ENCODE data around the gene TJAP1.
A peak's percentile ranks its signal among the peaks of the same experiment; 100 is the strongest.

Gene TJAP1

GRCh38 chr6:43452896-43453295, 24.5 kb upstream of the TJAP1 start:
- Histone ChIP-seq H3K4me1 (ENCODE audit: control insufficient read depth in 1 of 2, insufficient read depth in 2 of 2, low read length in 2 of 2) (peaks cover 3 to 4% of the 10 kb centered on the region in 2 experiments), H3K36me3 (ENCODE audit: control insufficient read depth in 1 of 2, insufficient read depth in 2 of 2, low read length in 2 of 2) (peaks cover 35 to 45% of the 10 kb centered on the region in 2 experiments), H3K4ac (ENCODE audit: low read depth, low read length) (no peak overlapping the region), H3K9me3 (ENCODE audit: insufficient read depth, low read depth, low read length) (no peaks in the 10 kb centered on the region), H3K18ac (ENCODE audit: low read length) (no peak overlapping the region), H3K9ac (ENCODE audit: low read length) (no peak overlapping the region), H3K27ac (ENCODE audit: low read depth, low read length) (no peak overlapping the region), H3K4me3 (ENCODE audit: low read depth, low read length) (no peak overlapping the region), H3K14ac (ENCODE audit: low read length) (no peak overlapping the region), H2BK120ac (ENCODE audit: insufficient read depth, low read length, poor library complexity) (no peak overlapping the region), H3K23ac (ENCODE audit: low read length) (no peak overlapping the region), H4K12ac (ENCODE audit: low read depth, low read length) (no peak overlapping the region), H3K79me1 (ENCODE audit: low read length) (no peaks in the 10 kb centered on the region), H2AK5ac (ENCODE audit: low read length) (no peak overlapping the region), H3K79me2 (ENCODE audit: control insufficient read depth, insufficient read depth, low read length, poor library complexity) (no peaks in the 10 kb centered on the region), H2AFZ (ENCODE audit: insufficient read depth, low read length, poor library complexity) (no peak overlapping the region), H3K4me2 (ENCODE audit: low read length) (no peak overlapping the region), H4K8ac (ENCODE audit: low read depth, low read length) (no peak overlapping the region), H3K27me3 (ENCODE audit: insufficient read depth, low read length) (peaks cover 8% of the 10 kb centered on the region), H4K91ac (ENCODE audit: low read depth, low read length) (no peak overlapping the region), H2BK5ac (ENCODE audit: low read depth, low read length, poor library complexity) (no peak overlapping the region), H2BK12ac (ENCODE audit: low read length) (no peak overlapping the region)
- no CpG with 5 or more reads among the region's 4 CpGs for WGBS (ENCODE audit: extremely low coverage, insufficient coverage, insufficient read length)
- no peak for DNase-seq

GRCh38 chr6:43453831-43454230, 23.5 kb upstream of the TJAP1 start:
- Histone ChIP-seq H2AFZ (ENCODE audit: insufficient read depth, low read length, poor library complexity) (no peak overlapping the region), H3K4me2 (ENCODE audit: low read length) (no peak overlapping the region), H3K23ac (ENCODE audit: low read length) (no peak overlapping the region), H4K12ac (ENCODE audit: low read depth, low read length) (no peak overlapping the region), H4K8ac (ENCODE audit: low read depth, low read length) (no peak overlapping the region), H3K27ac (ENCODE audit: low read depth, low read length) (no peak overlapping the region), H3K79me2 (ENCODE audit: control insufficient read depth, insufficient read depth, low read length, poor library complexity) (no peaks in the 10 kb centered on the region), H3K4ac (ENCODE audit: low read depth, low read length) (no peak overlapping the region), H3K27me3 (ENCODE audit: insufficient read depth, low read length) (peaks cover 8% of the 10 kb centered on the region), H3K14ac (ENCODE audit: low read length) (no peak overlapping the region), H3K9me3 (ENCODE audit: insufficient read depth, low read depth, low read length) (no peaks in the 10 kb centered on the region), H3K9ac (ENCODE audit: low read length) (no peak overlapping the region), H3K4me1 (ENCODE audit: control insufficient read depth in 1 of 2, insufficient read depth in 2 of 2, low read length in 2 of 2) (peaks cover 3 to 4% of the 10 kb centered on the region in 2 experiments), H2AK5ac (ENCODE audit: low read length) (no peak overlapping the region), H3K18ac (ENCODE audit: low read length) (no peak overlapping the region), H3K36me3 (ENCODE audit: control insufficient read depth in 1 of 2, insufficient read depth in 2 of 2, low read length in 2 of 2) (peaks cover 31 to 35% of the 10 kb centered on the region in 2 experiments), H3K79me1 (ENCODE audit: low read length) (no peaks in the 10 kb centered on the region), H4K91ac (ENCODE audit: low read depth, low read length) (no peak overlapping the region), H2BK12ac (ENCODE audit: low read length) (no peak overlapping the region), H2BK120ac (ENCODE audit: insufficient read depth, low read length, poor library complexity) (no peak overlapping the region), H2BK5ac (ENCODE audit: low read depth, low read length, poor library complexity) (no peak overlapping the region), H3K4me3 (ENCODE audit: low read depth, low read length) (no peak overlapping the region)
- no peak for DNase-seq

DNA sequence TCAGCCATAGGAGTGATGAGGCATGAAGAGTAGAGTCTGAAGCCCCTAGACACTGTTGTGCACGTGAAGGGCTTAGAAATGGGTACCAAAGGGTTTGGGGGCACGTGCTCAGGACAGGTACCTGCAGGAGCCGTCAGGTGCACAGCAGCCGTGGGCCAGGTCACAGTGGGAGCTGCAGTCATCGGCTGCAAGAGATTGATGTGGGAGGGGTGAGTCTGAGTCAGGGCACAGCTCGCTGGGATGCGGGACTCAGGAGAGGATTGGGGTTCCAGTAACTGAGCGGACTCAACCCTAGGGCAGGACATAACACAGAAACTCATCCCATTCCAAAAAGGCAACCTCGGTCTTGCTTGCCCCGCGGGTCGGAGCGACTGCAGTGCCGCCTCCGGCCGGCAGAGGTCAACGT, 23.1 kb upstream of the TJAP1 start:
- Histone ChIP-seq H3K79me2 (ENCODE audit: control insufficient read depth, insufficient read depth, low read length, poor library complexity) (no peaks in the 10 kb centered on the region), H2BK12ac (ENCODE audit: low read length) (no peak overlapping the region), H2AK5ac (ENCODE audit: low read length) (no peak overlapping the region), H3K27me3 (ENCODE audit: insufficient read depth, low read length) (peaks cover 8% of the 10 kb centered on the region), H3K4me2 (ENCODE audit: low read length) (peak overlapping the region; percentile 94), H3K14ac (ENCODE audit: low read length) (no peak overlapping the region), H3K4me3 (ENCODE audit: low read depth, low read length) (peak overlapping the region; percentile 75), H3K23ac (ENCODE audit: low read length) (no peak overlapping the region), H3K27ac (ENCODE audit: low read depth, low read length) (no peak overlapping the region), H3K4me1 (ENCODE audit: control insufficient read depth in 1 of 2, insufficient read depth in 2 of 2, low read length in 2 of 2) (peaks cover 3 to 4% of the 10 kb centered on the region in 2 experiments), H2BK120ac (ENCODE audit: insufficient read depth, low read length, poor library complexity) (no peak overlapping the region), H3K4ac (ENCODE audit: low read depth, low read length) (no peak overlapping the region), H3K18ac (ENCODE audit: low read length) (no peak overlapping the region), H2AFZ (ENCODE audit: insufficient read depth, low read length, poor library complexity) (no peak overlapping the region), H3K79me1 (ENCODE audit: low read length) (no peaks in the 10 kb centered on the region), H4K12ac (ENCODE audit: low read depth, low read length) (no peak overlapping the region), H3K9ac (ENCODE audit: low read length) (no peak overlapping the region), H4K91ac (ENCODE audit: low read depth, low read length) (no peak overlapping the region), H3K9me3 (ENCODE audit: insufficient read depth, low read depth, low read length) (no peaks in the 10 kb centered on the region), H3K36me3 (ENCODE audit: control insufficient read depth in 1 of 2, insufficient read depth in 2 of 2, low read length in 2 of 2) (peaks cover 27 to 32% of the 10 kb centered on the region in 2 experiments), H2BK5ac (ENCODE audit: low read depth, low read length, poor library complexity) (no peak overlapping the region), H4K8ac (ENCODE audit: low read depth, low read length) (no peak overlapping the region)
- no CpG with 5 or more reads among the region's 17 CpGs for WGBS (ENCODE audit: extremely low coverage, insufficient coverage, insufficient read length)
- DNase-seq, result peak in 1 of 2 donors; percentile 87

DNA sequence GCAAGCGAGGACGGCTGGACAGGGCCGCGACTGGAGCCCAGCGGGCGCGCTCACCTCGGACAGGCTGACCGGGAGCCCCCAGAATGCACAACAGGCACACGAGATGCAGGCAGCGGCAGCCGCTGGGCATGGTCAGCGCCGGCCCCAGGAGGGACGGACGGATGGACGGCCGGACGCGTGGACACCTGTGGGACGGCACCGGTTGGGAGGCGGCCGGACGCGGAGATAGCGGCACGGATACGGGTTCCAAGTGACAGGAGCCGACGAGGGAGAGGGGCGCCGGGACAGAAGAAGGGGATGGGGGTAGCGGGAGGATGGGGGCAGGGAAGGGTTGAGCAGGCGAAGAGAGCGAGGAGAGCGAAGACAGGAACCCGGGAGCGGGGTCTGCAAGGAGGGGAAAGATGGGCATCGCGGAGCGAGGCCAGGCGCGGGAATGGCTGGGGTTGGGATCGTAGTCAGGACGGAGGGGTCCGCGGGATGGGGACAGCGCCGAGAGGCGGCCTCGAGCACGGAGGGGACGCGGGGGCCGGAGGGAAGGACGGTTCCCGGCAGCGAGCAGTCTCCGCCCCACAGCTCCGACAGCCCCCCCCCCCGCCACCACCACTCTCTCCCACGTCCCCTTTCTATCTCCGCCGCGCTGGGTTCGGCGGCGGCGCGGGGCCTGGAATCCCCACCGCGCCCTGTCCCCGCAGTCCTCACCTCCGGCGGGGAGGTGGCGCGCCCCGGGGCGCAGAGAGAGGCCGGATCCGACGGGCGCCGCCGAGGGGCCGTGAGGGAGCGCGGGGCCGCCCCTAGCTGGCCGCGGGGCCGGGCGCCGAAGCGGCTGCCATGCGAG, 22.5 kb upstream of the TJAP1 start:
- Histone ChIP-seq H4K8ac (ENCODE audit: low read depth, low read length) (no peak overlapping the region), H4K91ac (ENCODE audit: low read depth, low read length) (peak overlapping the region; percentile 22), H3K36me3 (ENCODE audit: control insufficient read depth in 1 of 2, insufficient read depth in 2 of 2, low read length in 2 of 2) (peaks cover 21 to 25% of the 10 kb centered on the region in 2 experiments), H3K79me2 (ENCODE audit: control insufficient read depth, insufficient read depth, low read length, poor library complexity) (no peaks in the 10 kb centered on the region), H3K79me1 (ENCODE audit: low read length) (no peaks in the 10 kb centered on the region), H3K27me3 (ENCODE audit: insufficient read depth, low read length) (peaks cover 8% of the 10 kb centered on the region), H3K9me3 (ENCODE audit: insufficient read depth, low read depth, low read length) (peaks cover under 1% of the 10 kb centered on the region), H2AFZ (ENCODE audit: insufficient read depth, low read length, poor library complexity) (peak overlapping the region; percentile 43), H2BK12ac (ENCODE audit: low read length) (no peak overlapping the region), H3K9ac (ENCODE audit: low read length) (peak overlapping the region; percentile 57), H3K4ac (ENCODE audit: low read depth, low read length) (no peak overlapping the region), H3K23ac (ENCODE audit: low read length) (no peak overlapping the region), H3K4me2 (ENCODE audit: low read length) (peak overlapping the region; percentile 94), H4K12ac (ENCODE audit: low read depth, low read length) (no peak overlapping the region), H3K4me1 (ENCODE audit: control insufficient read depth in 1 of 2, insufficient read depth in 2 of 2, low read length in 2 of 2) (peaks cover 3 to 4% of the 10 kb centered on the region in 2 experiments), H3K14ac (ENCODE audit: low read length) (no peak overlapping the region), H2AK5ac (ENCODE audit: low read length) (no peak overlapping the region), H3K4me3 (ENCODE audit: low read depth, low read length) (peak overlapping the region; percentile 75), H3K18ac (ENCODE audit: low read length) (no peak overlapping the region), H2BK5ac (ENCODE audit: low read depth, low read length, poor library complexity) (no peak overlapping the region), H3K27ac (ENCODE audit: low read depth, low read length) (no peak overlapping the region), H2BK120ac (ENCODE audit: insufficient read depth, low read length, poor library complexity) (no peak overlapping the region)
- peak; percentile 36 to 82 for DNase-seq
- WGBS (ENCODE audit: extremely low coverage, insufficient coverage, insufficient read length), result no CpG with 5 or more reads among the region's 97 CpGs

Measured in trophoblast cell (in vitro differentiated cells and primary cell).